GM19025 (cell line): ENCODE data around the gene NAA60.
"Not testable (repeated sequence)": the region's sequence is repeated elsewhere in the genome, so short reads cannot be mapped to it uniquely, and the experiment has no call there.

Source experiments
- ATAC-seq: cut with Tn5 transposase; IDR thresholded peaks from one replicate; pipeline ENCODE4 v1.9.1; 2021; ENCODE audit warnings: mild to moderate bottlenecking, low read depth, moderate library complexity; ENCODE audit not compliant: unreplicated experiment

The NAA60 gene

DNA sequence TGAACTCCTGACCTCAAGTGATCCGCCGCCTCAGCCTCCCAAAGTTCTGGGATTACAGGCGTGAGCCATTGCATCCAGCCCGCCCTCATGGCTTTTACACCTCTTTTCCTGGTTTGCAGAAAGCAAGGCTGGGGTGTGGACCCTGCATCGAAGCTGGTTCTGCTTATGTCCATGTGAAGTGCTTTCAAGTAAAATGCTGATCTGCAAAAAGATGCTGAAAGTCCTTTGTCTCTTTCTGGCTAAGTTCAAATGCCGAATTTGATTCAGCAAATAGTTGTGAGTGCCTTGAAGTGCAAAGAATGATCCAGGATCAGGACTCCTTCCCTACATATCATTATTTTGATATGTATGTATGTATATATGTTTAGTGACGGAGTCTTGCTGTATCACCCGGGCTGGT, 17.1 kb downstream of the NAA60 start:
- ATAC-seq = no peak

DNA sequence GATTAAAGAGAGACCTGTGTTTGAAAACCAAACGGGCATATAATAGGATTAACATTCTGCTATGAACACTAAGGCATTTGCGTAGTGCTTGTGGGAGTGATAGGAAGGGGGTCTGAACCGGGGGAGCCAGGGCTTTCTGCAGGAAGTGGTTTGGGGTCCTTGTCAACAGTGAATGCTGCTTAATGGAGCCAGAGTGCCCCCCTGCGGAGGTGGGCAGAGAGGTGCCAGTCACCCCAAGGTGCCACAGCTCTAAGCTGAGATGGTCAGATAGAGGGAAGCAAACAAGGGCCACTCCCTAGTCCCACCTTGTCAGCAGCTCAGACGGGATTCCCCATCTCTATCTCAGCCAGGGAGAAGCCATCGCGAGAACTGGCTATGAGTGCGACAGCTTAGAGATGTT, 17.7 kb downstream of the NAA60 start:
- no peak for ATAC-seq

GRCh38 chr16:3465301-3465700, 21.8 kb downstream of the NAA60 start:
- no peak for ATAC-seq

- ATAC-seq = no peak
Observed at GRCh38 chr16:3465911-3466584, 22.6 kb downstream of the NAA60 start.

DNA sequence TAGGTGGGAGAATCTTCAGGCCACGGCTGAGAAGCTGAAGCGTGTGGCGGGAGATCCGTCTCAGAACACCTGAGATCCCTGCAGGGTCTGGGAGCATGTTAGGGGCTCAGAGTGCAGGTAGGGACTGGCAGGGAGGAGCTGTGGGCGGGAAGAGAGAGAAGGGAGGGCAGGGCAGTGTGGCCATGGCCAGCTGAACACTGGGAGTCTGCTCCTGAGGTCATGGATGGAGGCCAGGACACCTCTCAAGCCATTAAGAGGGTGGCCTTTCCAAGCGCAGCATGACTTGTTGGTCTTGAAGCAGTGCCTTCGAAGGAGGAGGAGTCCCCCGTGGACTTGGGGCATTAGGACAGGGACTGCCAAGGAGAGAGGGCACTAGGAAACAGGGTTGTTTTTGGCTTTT, 23.7 kb downstream of the NAA60 start:
- ATAC-seq = no peak

DNA sequence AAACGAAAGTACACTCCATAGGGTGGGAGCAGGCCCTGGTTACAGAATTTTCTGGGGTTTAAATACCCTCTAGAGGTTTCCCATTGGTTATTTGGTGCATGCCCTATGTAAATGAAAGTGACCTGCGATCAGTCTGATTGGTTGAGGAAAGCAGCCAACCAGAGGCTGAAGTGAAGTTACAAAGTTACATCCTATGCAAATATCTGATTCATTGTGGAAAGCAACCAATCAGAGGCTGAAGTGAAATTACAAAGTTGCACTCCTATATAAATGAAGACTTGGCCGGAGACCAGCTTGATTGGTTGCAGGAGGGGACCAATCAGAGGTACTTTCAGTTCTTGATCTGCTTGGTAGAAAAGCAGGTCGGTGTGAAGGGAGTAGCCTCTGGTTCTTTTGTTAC, 24.4 kb downstream of the NAA60 start:
- ATAC-seq = no peak

GRCh38 chr16:3468501-3468900, 25.0 kb downstream of the NAA60 start:
- no peak for ATAC-seq

GRCh38 chr16:3469736-3470135, 26.3 kb downstream of the NAA60 start:
- ATAC-seq = no peak

DNA sequence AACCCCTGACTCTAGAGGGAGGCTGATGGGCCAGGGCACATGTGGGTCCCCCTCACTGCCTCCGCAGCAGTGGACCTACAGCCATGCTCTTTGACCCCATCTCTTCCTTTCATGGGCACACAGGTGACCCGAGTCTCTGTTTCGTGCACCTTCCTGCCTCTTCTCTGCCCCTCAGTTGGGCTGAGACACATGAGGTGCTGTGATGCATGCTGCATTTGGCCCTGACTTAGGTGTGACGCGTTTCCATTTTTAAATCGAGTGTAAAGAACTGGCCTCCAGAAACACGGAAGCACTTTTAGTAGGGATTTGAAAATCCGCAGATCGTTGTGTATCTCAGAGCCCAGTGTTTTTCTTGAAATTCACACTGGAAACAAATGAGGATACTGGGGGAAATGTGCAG, 27.2 kb downstream of the NAA60 start:
- ATAC-seq = no peak

GRCh38 chr16:3471518-3472176, 28.2 kb downstream of the NAA60 start:
- no peak for ATAC-seq

- ATAC-seq = no peak
Observed at GRCh38 chr16:3472878-3473595, 29.6 kb downstream of the NAA60 start.

DNA sequence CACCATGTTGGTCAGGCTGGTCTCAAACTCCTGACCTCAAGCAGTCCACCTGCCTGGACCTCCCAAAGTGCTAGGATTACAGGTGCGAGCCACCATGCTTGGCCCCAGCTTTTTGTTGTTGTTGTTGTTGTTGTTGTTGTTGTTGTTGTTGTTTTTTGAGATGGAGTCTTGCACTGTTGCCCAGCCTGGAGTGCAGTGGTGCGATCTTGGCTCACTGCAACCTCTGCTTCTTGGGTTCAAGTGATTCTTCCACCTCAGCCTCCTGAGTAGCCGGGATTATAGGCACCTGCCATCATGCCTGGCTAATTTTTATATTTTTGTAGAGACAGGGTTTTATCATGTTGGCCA, 30.1 kb downstream of the NAA60 start:
- not testable (repeated sequence) for ATAC-seq

GRCh38 chr16:3474136-3474779, 30.8 kb downstream of the NAA60 start:
- no peak for ATAC-seq

- ATAC-seq = not testable (repeated sequence)
Observed at GRCh38 chr16:3474870-3475269, 31.4 kb downstream of the NAA60 start.

DNA sequence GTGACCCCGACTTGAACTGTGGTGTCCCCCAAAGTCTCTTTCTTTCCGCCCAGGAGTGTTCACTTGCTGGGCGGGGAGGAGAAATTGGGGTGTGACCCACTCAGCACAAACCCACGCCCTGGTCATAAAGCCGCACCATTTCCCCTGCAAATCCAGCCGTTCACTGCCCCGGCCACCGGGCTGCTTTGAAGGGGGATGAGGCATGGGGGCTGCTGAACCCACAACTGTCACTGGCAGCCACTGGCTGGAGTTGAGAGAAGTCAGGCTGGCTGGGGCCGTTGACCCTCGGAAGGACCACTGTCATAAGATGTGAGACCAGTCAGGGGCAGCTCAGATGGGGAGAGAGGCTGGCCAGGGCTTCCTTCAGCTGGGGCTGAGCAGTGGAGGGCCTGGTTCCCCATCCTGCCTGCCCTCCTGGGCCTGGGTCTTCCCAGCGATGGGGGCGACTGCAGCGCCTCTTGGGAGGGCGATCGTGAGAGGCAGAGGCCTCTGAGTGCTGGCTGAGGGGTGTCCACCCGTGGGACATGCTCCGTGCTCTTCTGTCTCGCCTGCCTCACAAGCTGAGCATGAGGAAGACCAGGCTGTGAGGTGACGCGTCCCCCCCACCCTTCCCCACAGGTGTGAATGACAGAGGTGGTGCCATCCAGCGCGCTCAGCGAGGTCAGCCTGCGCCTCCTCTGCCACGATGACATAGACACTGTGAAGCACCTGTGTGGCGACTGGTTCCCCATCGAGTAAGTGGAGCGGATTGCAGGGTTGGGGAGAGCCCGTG, 32.3 kb downstream of the NAA60 start:
- ATAC-seq = no peak

DNA sequence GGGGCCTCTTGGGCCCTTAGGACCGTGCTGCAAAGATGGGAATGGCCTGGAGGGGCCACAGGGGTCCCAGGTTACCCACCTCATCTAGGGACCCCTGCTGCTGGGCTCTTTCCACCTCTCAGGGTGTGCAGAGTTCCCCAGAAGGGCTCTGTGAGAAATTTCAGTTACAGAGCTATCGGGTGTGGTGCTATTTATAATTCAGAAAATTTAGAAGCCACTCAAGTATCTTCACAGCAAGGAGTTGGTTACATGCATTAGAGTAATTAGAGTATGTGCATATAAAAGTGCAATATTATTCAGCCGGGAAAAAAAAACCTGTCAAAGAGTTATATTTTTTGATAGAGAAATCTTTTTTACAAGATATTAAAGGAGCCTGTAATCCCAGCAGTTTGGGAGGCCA, 32.9 kb downstream of the NAA60 start:
- ATAC-seq = no peak

DNA sequence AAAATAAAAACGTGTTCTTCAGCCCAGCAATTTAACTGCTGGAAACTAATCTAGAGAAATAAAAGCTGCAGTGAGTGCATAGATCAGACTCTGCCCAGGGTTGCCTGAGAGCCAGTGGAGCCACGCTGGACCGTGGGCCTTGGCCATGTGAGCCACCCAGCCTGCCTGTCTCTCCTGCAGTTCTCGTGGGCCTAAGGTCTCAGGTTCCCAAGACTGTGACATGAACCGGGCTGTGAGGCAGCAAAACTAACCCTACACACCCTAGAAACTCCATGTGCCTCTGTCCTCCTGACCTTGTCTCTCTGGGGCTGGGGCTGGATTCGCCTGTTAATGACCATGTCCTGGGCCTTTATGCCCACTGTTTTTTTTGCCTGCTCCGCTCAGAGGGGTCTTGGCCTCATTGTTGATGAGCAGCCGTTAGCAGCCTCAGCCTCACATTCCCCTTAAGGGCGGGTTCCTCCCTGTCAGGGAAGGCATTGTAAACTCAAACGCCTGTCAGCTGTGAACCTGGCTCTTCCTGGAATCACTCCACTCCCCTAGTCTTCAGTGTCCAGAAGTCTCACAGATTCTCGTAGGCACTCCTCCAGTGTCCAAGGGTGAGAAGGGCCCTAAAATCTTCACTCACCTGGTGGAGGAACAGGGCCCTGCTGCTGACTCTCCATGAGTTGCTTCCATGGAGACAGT, 34.9 kb downstream of the NAA60 start:
- ATAC-seq = no peak

DNA sequence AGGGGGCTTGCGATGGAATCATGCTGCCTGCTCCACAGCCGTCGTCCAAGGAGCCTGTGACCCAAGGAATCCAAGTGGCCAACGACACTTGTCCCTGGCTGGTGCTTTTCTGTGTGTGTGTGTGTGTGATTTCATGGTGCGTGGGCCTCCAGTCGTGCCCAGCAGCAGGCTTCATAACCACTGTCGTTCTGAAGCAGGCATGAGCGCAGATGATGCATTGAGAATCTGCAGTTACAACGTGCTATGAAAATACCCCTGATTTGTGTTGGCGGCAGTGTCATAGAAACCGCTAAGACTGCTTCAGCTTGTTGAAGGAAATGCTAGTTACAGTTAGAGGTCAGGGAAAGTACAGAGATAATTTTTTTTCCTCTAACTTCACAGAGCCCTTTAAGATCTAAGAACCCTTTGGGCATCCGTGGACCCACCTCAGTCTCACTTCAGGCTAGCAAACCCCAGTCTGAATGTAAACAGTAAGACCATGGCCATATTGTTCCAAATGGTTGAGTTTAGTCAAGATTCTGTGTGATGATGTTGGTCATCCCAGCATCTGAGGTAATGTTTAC, 36.3 kb downstream of the NAA60 start:
- peak; percentile 53 for ATAC-seq

DNA sequence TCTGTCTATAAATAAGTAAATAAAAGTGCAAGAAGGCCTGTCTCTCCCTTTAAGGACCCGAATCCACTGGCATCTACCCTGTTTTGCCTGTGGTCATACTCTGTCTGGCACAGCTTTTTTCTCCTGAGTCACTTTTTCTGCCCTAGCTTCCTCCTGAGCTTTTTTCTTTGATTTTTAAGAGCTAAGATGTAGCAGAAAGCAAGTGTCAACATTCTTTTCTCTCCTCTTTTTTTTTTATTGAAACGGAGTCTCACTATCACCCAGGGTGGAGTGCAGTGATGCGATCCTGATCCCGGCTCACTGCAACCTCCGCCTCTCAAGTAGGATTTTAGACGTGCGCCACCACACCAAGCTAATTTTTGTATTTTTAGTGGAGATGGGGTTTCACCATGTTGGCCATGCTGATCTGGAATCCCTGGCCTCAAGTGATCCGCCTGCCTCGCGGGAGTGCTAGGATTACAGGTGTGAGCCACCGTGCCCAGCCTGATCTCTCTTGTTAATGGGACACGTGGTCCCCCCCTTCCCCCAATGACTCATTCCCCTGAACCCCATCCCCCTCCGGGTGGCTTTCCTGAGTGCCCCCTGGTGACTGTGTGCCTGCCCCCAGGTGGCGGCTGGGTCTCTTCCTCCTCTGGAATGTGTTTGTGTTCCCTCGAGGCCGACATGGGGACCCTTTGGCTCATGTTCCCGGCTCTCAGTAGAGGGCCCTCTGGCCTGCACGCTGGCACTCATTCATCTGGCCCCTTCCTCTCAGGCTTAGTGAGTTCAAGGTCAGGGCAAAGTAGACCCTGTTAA, 37.6 kb downstream of the NAA60 start:
- no peak for ATAC-seq
